CD4-positive, alpha-beta T cell treated with Interferon gamma for 1 hour (primary cell): ENCODE data around the gene RILPL2.
A peak's percentile ranks its signal among the peaks of the same experiment; 100 is the strongest.
"Not testable (repeated sequence)": the region's sequence is repeated elsewhere in the genome, so short reads cannot be mapped to it uniquely, and the experiment has no call there.

ENCODE experiments used
- DNase-seq: peaks from one replicate; pipeline ENCODE4 v3.0.0-alpha.2; 2020

Gene RILPL2

DNA sequence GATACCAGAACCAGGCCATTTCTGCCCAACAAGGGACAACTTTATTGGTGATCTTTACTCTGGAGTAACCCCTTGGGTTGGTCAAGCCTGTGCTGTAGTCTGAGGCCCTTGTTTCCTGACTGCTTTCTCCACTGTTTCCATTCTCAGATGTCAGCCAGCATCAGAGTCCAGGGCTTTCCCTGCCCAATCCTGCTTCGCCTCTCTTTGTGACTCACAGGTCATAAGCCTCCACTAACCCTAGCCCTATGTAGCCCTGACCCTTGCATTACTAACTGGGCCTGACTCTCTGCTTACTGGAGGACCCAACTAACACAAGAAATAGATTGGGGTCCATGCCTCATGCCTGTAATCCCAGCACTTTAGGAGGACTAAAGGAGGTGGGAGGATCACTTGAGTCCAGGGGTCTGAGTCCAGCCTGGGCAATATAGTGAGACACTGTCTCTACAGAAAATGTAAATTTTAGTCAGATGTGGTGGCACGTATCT lies 12.8 kb upstream of the RILPL2 start:
- DNase-seq = peak; percentile 26

DNA sequence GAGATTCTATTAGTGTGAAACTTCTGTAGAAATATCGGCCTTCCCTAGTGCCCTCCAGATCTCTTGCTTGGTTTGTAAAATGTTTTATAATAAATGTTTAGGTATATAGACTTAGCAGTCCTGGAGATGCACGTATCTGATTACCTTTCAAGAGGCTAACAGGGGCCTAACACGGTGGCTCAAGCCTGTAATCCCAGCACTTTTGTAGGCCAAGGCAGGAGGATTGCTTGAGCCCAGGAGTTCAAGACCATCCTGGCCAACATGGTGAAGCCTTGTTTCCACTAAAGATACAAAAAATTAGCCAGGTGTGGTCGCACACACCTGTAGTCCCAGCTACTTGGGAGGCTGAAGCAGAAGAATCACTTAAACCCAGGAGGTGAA lies 9.8 kb upstream of the RILPL2 start:
- DNase-seq = no peak

DNA sequence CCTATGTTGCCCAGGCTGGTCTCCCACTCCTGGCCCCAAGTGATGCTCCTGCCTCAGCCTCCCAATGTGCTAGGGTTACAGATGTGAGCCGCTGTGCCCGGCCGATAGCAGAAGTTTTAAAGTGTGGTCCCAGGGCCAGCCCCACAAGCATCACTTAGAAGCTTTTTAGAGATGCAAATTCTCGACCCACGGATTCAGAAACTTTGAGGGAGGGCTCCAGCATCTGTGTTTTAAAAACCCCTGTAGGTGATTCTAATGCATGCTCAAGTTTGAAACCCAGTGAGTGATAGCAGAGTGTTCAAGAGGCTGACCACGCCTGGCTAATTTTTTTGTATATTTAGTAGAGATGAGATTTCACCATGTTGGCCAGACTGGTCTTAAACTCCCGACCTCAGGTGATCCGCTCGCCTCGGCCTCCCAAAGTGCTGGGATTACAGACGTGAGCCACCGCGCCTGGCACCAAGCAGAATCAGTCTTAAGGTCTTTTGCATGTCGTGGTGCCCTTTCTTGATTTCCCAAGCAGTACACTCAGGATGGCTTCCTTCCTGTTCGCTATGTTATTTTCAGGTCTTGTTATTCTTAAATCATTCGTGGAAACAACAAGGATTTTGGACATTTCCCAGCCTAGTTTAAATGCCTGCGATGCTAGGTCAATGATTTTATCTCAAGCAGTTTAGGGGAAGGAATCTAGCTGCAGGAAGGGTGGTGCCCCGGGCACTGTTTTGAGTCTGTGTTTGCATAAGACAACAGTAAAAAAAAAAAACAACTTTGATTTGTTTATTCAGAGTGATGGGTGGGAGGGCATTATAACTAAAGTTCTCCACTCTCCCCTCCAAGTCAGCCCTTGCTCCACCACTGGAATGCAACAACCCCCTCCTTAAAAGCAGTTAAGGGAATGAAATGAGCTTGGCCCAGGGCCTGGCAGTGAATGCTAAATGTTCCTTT lies 9.2 kb upstream of the RILPL2 start:
- DNase-seq = no peak

DNA sequence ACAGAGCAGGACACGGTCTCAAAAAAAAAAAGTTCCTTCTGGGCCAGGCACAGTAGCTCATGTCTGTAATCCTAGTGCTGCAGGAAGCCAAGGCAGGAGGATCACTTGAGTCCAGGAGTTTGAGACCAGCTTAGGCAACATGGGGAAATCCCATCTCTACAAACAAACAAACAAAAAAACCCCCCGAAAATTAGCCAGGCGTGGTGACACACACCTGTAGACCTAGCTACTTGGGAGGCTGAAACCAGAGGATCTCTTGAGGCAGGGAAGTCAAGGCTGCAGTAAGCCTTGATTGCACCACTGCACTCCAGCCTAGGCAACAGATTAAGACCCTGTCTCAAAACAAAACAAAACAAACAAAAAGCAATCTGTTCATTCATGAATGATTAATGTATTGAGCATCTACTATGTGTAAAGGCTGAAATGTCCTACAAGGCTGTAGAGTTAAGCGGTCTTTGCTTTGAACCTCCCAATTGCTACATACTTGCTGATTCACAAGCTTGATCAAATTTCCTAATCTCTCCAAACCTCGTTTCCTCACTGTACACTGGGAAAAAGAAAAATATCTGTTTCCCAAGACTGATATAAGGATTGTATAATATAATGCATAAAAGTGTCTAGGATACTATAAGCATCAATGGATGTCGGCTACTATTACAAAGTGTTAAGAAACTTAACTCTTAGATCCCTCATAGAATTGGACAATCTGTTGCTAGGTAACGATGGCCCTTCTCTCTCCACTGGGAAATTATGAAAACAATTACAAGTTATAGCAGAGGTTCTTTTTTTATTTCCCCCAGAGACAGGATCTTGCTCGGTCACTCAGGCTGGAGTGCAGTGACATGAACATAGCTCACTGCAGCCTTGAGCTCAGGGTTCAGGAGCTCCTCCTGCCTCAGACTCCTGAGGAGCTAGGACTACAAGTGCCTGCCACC lies 7.9 kb upstream of the RILPL2 start:
- no peak for DNase-seq

DNA sequence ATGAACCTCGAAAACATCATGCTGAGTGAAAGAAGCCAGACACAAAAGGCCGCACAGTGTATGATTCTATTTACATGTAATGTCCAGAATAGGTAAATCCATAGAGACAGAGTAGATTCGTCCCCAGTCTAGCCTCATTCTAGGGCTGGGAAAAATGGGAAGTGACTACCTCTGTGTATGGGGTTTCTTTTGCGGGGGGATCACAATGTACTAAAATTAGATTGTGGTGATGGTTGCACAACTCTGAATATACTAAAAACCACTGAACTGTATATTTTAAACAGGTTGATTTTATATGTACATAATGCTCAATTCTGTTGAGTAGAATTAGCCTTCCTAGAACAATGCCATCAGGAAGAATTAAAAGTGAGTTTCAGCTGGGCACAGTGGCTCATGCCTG lies 6.3 kb upstream of the RILPL2 start:
- DNase-seq = no peak

DNA sequence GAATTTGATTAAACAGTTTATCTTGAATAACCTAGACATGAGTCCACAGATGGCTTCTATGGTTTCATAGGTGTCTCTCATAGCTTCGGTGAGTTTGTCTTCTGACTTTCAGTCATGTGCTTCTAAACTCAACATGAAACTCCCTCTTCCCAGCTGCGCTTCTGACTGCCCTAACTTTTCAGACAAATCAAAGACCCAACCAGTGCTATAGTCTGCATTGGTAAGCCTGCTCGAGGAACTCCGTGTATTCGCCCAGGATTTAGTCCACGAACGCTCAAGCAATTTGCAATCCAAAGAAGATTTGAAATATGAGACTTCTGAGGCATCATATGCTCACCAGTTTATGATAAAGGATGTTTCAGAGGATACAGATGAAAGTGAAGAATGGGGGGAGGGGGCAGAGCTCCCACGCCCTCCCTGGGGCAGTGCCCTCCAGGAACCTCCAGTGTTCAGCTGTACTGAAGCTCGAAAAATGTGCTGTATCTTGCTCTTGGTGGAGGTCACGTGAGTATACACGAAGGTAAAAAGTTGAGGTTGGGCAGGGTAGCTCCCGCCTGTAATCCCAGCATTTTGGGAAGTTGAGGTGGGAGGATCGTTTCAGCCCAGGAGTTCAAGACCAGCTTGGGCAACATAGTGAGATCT lies 5.2 kb upstream of the RILPL2 start:
- no peak for DNase-seq

DNA sequence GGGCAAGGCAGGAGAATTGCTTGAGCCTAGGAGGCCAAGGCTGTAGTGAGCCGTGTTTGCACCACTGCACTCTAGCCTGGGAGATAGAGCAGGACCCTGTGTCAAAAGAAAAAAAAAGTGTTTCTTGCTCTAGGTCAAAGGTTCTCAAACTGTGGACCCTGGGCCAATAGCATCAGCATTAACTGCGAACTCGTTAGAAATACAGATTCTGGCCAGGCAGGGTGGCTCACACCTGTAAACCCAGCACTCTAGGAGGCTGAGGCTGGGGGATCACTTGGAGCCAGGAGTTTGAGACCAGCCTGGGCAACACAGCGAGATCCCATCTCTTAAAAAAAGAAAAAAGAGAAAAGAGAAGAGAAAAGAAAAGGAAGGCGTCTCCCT lies 858 bp downstream of the RILPL2 start:
- DNase-seq = no peak

DNA sequence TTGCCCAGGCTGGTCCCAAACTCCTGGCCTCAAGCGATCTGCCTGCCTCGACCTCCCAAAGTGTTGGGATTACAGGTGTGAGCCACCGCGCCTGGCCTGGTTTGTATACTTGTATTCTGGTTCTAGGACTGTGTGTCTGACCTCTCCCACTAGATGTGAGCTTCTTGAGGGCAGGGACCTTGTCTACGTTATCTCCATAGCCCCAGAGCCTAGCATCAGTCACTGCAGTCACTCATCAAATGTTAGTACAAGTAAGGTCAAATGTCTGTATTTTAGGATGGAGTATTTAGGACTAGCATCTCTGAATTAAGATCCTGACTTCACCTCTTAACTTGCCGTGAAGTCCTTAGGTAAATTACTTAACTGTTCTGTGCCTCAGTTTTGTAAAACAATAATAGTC lies 2.9 kb downstream of the RILPL2 start:
- DNase-seq = no peak

DNA sequence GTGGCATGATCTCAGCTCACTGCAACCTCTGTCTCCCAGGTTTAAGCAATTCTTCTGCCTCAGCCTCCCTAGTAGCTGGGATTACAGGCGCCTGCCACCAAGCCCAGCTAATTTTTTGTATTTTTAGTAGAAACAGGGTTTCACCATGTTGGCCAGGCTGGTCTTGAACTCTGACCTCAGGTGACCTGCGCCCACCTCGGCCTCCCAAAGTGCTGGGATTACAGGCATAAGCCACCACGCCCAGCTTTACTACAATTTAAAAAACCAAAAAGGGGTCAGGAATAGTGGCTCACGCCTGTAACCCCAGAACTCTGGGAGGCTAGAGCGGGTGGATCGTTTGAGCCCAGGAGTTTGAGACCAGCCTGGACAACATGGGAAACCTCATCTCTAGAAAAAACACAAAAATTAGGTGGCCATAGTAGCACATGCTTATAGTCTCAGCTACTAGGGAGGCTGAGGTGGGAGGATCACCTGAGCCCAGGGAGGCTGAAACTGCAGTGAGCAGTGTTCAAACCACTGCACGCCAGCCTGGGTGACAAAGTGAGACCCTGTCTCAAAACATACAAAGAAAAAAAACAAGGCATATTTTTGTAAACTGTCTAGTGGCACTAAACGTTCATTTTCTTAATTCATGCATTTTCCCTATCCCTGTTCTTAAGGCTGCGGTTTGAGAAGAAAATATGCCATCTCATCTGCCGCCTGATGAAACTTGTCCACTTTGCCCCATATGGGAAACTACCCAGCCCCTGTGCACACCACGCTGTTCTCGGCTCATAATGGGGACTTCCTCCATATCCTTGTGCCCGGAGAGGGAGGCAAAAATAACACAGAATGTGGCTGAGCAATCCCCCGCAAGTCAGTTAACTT lies 4.3 kb downstream of the RILPL2 start:
- peak; percentile 52 for DNase-seq

DNA sequence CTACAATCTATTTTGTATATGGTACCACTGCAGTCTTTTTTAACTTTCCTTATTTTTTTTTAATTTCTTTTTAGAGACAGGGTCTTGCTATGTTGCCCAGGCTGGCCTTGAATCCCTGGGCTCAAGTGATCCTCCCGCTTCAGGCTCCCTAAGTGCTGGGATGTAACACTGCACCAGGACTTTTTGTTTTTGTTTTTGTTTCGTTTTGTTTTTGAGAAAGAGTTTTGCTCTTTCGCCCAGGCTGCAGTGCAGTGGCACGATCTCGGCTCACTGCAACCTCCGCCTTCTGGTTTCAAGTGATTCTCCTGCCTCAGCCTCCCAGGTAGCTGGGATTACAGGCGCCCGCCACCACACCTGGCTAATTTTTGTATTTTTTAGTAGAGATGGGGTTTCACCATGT lies 7.4 kb downstream of the RILPL2 start:
- not testable (repeated sequence) for DNase-seq

DNA sequence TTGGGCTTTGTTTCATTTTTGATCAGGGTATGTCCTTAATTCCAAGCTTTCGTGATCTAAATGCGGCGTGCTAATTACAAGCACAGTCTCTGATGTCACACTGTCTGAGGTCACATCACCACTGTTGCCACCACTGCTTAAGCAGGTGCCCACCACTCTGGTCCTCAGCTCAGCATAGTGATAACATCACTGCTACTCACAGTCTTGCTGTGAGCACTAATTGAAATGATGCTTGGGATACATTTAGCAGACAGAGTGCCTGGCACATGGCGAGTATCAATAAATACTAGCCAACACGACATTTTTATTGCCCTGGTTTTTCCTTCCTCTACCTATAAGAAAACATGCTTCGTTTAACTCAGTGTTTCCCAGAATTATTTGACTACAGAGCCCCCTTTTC lies 7.9 kb downstream of the RILPL2 start:
- no peak for DNase-seq

DNA sequence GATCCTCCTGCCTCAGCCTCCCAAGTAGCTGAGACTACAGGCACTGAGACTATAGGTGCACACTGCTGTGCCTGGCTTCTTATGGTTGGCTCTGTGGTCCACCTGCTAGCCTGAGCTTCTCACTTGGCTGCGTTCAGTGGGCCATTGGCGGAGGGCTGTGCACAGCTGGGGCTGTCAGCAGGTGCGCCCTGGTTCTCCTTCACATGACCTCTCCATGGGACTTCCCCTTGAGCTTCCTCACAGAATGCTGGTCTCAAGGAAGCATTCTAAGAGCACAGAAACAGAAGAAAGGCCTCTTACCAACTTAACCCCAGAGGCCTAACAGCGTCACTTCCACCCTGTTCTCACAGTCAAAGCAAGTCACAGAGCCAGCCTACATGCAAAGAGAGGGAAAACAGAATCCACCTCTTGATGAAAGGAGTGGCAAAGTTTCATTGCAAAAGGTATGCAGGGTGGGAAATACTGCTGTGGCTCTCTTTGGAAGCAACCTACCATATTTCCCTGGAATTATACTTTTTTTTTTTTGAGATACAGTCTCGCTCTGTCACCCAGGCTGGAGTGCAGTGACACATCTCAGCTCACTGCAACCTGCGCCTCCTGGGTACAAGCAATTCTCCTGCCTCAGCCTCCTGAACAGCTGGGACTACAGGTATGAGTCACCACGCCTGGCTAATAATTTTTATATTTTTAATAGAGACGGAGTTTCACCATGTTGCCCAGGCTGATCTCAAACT lies 9.3 kb downstream of the RILPL2 start:
- peak; percentile 73 for DNase-seq

DNA sequence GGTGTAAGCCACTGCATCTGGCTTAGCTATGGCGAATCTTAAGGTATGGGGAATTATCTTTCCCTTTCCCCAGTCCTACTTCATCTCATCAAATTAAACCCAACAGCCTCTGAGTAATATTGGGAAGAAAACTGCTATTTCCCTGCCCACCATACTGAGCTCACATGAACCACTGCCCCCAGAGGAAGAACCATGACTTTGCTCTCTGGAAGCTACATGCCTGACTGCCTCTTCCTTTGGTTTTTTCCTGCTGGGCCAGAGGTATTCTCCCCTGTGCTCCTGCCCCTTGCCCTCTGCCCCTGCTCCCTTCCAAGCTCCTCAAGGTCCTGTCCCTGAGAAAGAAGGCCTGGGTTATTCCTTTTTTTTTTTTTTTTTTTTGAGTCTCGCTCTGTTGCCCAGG lies 15.2 kb downstream of the RILPL2 start:
- no peak for DNase-seq

DNA sequence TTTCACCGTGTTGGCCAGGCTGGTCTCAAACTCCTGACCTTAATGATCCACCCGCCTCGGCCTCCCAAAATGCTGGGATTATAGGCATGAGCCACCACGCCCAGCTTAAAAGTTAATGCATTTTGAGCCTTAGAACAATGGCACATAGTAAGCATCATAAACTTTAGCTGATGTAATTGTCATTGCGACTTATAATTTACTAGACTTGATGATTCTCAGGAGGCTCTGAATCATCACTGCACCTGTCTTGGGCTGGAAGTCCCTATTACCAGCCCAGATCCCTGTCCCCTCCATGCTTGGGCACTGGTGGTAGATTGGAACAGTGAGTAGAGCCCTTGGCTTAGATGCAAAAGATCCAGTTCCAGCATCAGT lies 26.5 kb downstream of the RILPL2 start:
- DNase-seq = no peak

DNA sequence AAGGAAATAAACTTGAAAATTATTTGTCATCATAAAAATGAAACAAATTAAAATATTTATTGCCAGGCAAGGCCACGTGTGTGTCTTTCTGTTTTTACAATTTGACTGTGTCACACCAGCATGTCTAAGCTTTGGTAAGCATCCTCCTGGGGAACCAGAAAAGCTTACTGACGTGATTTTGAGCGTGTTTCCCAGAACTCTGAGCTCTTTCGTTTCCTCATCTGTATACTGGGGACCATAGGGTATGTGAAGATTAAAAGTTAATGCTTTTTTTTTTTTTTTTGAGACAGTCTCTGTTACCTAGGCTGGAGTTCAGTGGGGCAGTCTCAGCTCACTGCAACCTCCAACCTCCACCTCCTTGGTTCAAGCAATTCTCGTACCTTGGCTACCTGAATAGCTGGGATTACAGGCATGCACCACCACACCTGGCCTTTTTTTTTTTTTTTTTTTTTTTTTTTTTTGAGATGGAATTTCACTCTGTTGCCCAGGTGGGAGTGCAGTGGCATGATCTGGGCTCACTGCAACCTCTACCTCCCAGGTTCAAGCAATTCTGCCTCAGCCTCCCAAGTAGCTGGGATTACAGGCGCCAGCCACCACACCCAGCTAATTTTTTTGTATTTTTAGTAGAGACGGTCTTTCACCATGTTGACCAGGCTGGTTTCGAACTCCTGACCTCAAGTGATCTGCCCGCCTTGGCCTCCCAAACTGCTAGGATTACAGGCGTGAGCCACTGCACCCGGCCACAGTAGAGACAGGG lies 27.0 kb downstream of the RILPL2 start:
- DNase-seq = not testable (repeated sequence)

DNA sequence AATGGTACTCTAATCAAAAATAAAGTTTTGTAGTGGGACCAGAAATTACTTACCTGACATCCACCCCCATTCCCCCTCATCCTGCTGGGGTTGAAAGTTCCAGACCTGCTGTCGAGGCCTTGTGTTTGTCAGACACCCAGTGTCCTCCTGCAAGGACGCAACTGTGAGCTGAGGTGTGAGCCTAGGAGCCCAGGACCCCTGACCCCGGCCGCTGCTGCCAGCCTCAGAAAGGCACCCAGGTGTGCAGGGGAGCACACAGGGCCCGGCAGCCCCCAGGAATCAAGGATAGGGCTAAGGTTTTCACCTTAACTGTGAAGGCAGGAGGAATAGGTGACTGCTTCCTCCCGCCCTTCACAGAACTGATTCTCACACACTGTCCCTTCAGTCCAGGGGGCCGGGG lies 27.9 kb downstream of the RILPL2 start:
- not testable (repeated sequence) for DNase-seq

DNA sequence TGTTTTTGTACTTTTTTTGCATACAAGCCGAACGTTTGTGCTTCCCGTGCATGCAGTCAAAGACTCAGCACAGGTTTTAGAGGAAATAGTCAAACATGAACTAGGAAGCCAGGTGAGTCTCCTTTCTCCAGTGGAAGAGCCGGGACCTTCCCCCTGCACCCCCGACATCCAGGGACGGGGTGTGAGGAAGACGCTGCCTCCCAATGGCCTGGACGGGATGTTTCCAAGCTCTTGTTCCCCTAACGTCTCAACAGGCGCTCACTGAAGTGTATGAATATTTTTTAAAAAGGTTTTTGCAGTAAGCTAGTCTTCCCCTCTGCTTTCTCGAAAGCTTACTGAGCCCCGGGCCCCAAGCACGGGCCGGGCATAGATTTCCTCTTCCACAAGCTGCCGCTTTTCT lies 28.6 kb downstream of the RILPL2 start:
- DNase-seq = not testable (repeated sequence)

DNA sequence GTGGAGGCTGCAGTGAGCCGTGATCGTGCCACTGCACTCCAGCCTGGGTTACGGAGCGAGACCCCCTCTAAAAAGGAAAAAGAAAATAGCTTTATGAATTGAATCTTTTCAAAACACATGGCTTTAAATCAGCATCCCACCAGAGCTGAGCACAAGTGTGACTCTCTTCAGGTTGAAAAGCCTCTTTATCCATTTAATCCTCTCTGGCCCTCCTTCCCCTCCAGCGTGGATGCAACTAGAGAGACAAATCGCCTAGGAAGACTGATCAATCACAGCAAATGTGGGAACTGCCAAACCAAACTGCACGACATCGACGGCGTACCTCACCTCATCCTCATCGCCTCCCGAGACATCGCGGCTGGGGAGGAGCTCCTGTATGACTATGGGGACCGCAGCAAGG lies 29.2 kb downstream of the RILPL2 start:
- DNase-seq = not testable (repeated sequence)

DNA sequence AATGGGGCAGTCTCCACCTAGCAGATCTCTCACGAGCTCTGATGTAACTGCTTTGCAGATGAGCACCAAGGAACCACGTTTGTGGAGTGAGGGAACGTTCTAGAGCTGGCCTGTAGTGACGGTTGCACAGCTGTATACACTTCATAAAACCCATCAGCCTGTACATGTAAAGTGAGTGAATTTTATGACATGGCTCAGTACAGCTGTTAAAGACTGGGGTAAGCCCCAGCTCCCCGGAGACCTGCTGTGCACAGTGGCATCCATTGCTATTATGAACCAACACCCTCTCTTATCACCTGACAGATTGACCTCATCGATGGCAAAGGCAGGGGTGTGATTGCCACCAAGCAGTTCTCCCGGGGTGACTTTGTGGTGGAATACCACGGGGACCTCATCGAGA lies 31.9 kb downstream of the RILPL2 start:
- DNase-seq = no peak
